Right lobe of liver (tissue), 4 donors: ENCODE data around the gene SUMO1.

ENCODE experiments used
- CTCF ChIP-seq, 4 donors: fragments of 200-600 bp in 3 of 4; fragments of 450-650 bp in 1 of 4; IDR thresholded peaks; one replicate each; pipeline versions ENCODE4 v1.5.1 to v1.8.0; 2016 to 2022; ENCODE audit warnings: antibody characterized with exemption in 4 of 4, mild to moderate bottlenecking in 2 of 4
- POLR2A ChIP-seq: fragments of 450-650 bp; IDR thresholded peaks from one replicate; pipeline ENCODE4 v1.6.1; 2017; ENCODE audit warnings: antibody characterized with exemption, mild to moderate bottlenecking
- donor health status: DM: no; HTN: no; CAD: no.
- donor health status: DM: no; HTN: no; CAD: no.
- donor health status: DM: no; HTN: yes; CAD: no.

- TF ChIP-seq CTCF (IDR thresholded peaks at IDR 0.05) (no peak), POLR2A (no peak)
These were observed 50.8 kb downstream of the SUMO1 start for GRCh38 chr2:202187570-202187969.
